Endothelial cell of umbilical vein (primary cell): ENCODE data around the gene CD226. TPM values are rescaled to one million over a fixed set of nuclear protein-coding genes. Genes with fewer than 3 reads are reported as not detected.

Experiments used
- BruUV-seq: library from RNA; stranded (reverse); fragments of 400-500 nt; replicated peaks from 2 replicates; lab custom pipeline; 2021; lab: Mats Ljungman, UMichigan
- CTCF ChIA-PET: fragments of 300-600, 350-600 bp; sonication (Branson Sonifier 250); formaldehyde crosslinking; loops from one replicate; lab custom pipeline; 2021; ENCODE audit warnings: antibody characterized with exemption, inconsistent platforms; lab: Charles Lee
- POLR2A ChIA-PET: fragments of 300-600, 350-600 bp; sonication (Branson Sonifier 250); formaldehyde crosslinking; loops from one replicate; lab custom pipeline; 2021; ENCODE audit warnings: antibody characterized with exemption, inconsistent platforms; lab: Charles Lee
- DNase-seq: peaks from one replicate; pipeline ENCODE4 v3.0.0-alpha.2; 2011; ENCODE audit warnings: low read depth, low spot score
- FAIRE-seq: peaks from 2 replicates; lab custom pipeline; 2011; peaks lifted over from hg19 to GRCh38; lab: Jason Lieb, UNC
- H2AFZ ChIP-seq: 2 replicates; pipeline ENCODE4 v1.6.0; 2012; ENCODE audit warnings: low read depth, low read length, control low read depth, inconsistent platforms
- H3K27ac ChIP-seq: 2 replicates; pipeline ENCODE4 v1.5.1; 2011; ENCODE audit warnings: low read depth, mild to moderate bottlenecking, control low read depth, low read length, moderate library complexity; ENCODE audit not compliant: insufficient read depth
- H3K27me3 ChIP-seq, 2 experiments: 2 replicates each; pipeline versions ENCODE4 v1.6.0 to v1.6.1; 2011; ENCODE audit warnings: low read length in 2 of 2, mixed read lengths in 1 of 2; ENCODE audit not compliant: control insufficient read depth in 2 of 2, insufficient read depth in 2 of 2
- H3K36me3 ChIP-seq, 2 experiments: 2 replicates in 1 of 2; 3 replicates in 1 of 2; pipeline ENCODE4 v1.5.1; 2011; ENCODE audit warnings: low read length in 2 of 2, mild to moderate bottlenecking in 1 of 2, moderate library complexity in 1 of 2; ENCODE audit not compliant: control insufficient read depth in 2 of 2, insufficient read depth in 2 of 2; ENCODE audit errors: extremely low read depth in 1 of 2
- H3K4me1 ChIP-seq: 3 replicates; pipeline ENCODE4 v1.5.1; 2011; ENCODE audit warnings: mild to moderate bottlenecking, low read length; ENCODE audit not compliant: control insufficient read depth, insufficient read depth; ENCODE audit errors: extremely low read depth
- H3K4me2 ChIP-seq: 2 replicates; pipeline ENCODE4 v1.6.1; 2011; ENCODE audit warnings: low read length, control low read depth, mixed read lengths; ENCODE audit not compliant: insufficient read depth
- H3K4me3 ChIP-seq, 3 experiments: fragments of 200-600 bp in 1 of 3; sonication (generic), shearing (Covaris generic) in 1 of 3; replicated peaks in 1 of 3; 2 replicates each; pipeline ENCODE4 v1.5.1; 2011 to 2016; ENCODE audit warnings: control low read depth in 3 of 3, low read length in 3 of 3, mild to moderate bottlenecking in 2 of 3, inconsistent platforms in 1 of 3, low read depth in 1 of 3, moderate library complexity in 1 of 3; ENCODE audit not compliant: insufficient read depth in 1 of 3
- H3K79me2 ChIP-seq: 2 replicates; pipeline ENCODE4 v1.6.0; 2012; ENCODE audit warnings: low read length, inconsistent platforms; ENCODE audit not compliant: control insufficient read depth, insufficient read depth
- H3K9ac ChIP-seq: replicated peaks from 2 replicates; pipeline ENCODE3; 2011; ENCODE audit warnings: low read length, control low read depth; ENCODE audit not compliant: insufficient read depth; ENCODE audit errors: extremely low read depth
- H3K9me1 ChIP-seq: replicated peaks from 3 replicates; pipeline ENCODE4 v1.6.0; 2011; ENCODE audit warnings: mild to moderate bottlenecking, low read length; ENCODE audit not compliant: control insufficient read depth, insufficient read depth; ENCODE audit errors: extremely low read depth
- H3K9me3 ChIP-seq: replicated peaks from 2 replicates; pipeline ENCODE4 v1.5.1; 2012; ENCODE audit warnings: low read length, inconsistent platforms; ENCODE audit not compliant: control insufficient read depth, insufficient read depth
- H4K20me1 ChIP-seq: replicated peaks from 2 replicates; pipeline ENCODE3; 2011; ENCODE audit warnings: mild to moderate bottlenecking, low read length; ENCODE audit not compliant: control insufficient read depth, insufficient read depth; ENCODE audit errors: extremely low read depth
- CTCF ChIP-seq, 2 donors: IDR thresholded peaks; 1 replicate in 1 of 2; 2 replicates in 1 of 2; pipeline ENCODE4 v1.5.1; 2011; ENCODE audit warnings: low read length in 2 of 2, mild to moderate bottlenecking in 2 of 2, moderate library complexity in 2 of 2, control low read depth in 1 of 2, inconsistent platforms in 1 of 2, low read depth in 1 of 2; ENCODE audit not compliant: insufficient read depth in 1 of 2; ENCODE audit errors: extremely low read depth in 1 of 2
- EZH2 ChIP-seq: IDR thresholded peaks from 2 replicates; pipeline ENCODE4 v1.6.1; 2012; ENCODE audit warnings: borderline replicate concordance, low read depth, mild to moderate bottlenecking, moderate library complexity, low read length, inconsistent platforms; ENCODE audit not compliant: severe bottlenecking
- FOS ChIP-seq: IDR thresholded peaks from 2 replicates; pipeline ENCODE4 v1.6.1; 2011; ENCODE audit warnings: mild to moderate bottlenecking, low read length, moderate library complexity, borderline replicate concordance; ENCODE audit not compliant: insufficient read depth
- GATA2 ChIP-seq: IDR thresholded peaks from 2 replicates; pipeline ENCODE4 v1.7.0; 2011; ENCODE audit warnings: low read depth, mild to moderate bottlenecking, moderate library complexity, mixed read lengths, low read length; ENCODE audit not compliant: insufficient read length, insufficient read depth
- JUN ChIP-seq: IDR thresholded peaks from 2 replicates; pipeline ENCODE4 v1.6.1; 2011; ENCODE audit warnings: borderline replicate concordance, low read depth; ENCODE audit not compliant: insufficient read length, insufficient read depth
- MAX ChIP-seq: IDR thresholded peaks from 2 replicates; pipeline ENCODE4 v1.6.1; 2011; ENCODE audit not compliant: insufficient read depth, insufficient read length
- MYC ChIP-seq: IDR thresholded peaks from one replicate; pipeline ENCODE4 v1.6.1; 2011; ENCODE audit warnings: mild to moderate bottlenecking, low read depth, low read length
- POLR2A ChIP-seq: IDR thresholded peaks from 2 replicates; pipeline ENCODE4 v1.6.1; 2012; ENCODE audit warnings: low read depth, mild to moderate bottlenecking, control low read depth, low read length
- POLR2AphosphoS5 ChIP-seq: IDR thresholded peaks from 2 replicates; pipeline ENCODE4 v1.6.1; 2012; ENCODE audit warnings: low read depth, mild to moderate bottlenecking, control low read depth, low read length, moderate library complexity; ENCODE audit not compliant: insufficient read depth
- dilution Hi-C: fragments of 300-500 bp; cut with MboI; formaldehyde crosslinking; loops from one replicate; pipeline ENCODE4 v1.15.0; 2019; ENCODE audit warnings: low sequenced_read_pairs; ENCODE audit not compliant: extremely low pct_ligation_motif_present
- intact Hi-C: fragments of 100-400 bp; cut with micrococcal nuclease; formaldehyde crosslinking; loops from one replicate; pipeline ENCODE4 v1.10.0; 2022
- polyA plus RNA-seq, 4 experiments: library from polyadenylated mRNA; depleted of rRNA in 3 of 4; stranded (reverse) in 3 of 4; unstranded in 1 of 4; fragments of >200 nt; gene quantifications; 2 replicates each; pipeline versions ENCODE4 v1.2.1 to v1.2.3, GENCODE V29; 2011 to 2012; ENCODE audit warnings: missing spikeins in 1 of 4
- total RNA-seq: library from RNA; stranded (reverse); gene quantifications from 2 replicates; pipeline ENCODE4 v1.2.3, GENCODE V29; 2021

CD226 gene
- total and polyA plus RNA-seq, 2 donors (not counting 3 experiments of a cell fraction or from before 2014, with no cell fraction given) = 0.20 TPM; not detected in 1

GRCh38 chr18:69895066-69896047 is 52.3 kb downstream of the CD226 start:
- BruUV-seq = no TSS peak
- Histone ChIP-seq H3K27ac (no peak overlapping the region), H3K4me2 (no peak overlapping the region), H3K36me3 (no peaks in the 10 kb centered on the region), H4K20me1 (no peaks in the 10 kb centered on the region), H3K9me1 (no peaks in the 10 kb centered on the region), H2AFZ (no peak overlapping the region), H3K4me3 (no peak overlapping the region), H3K4me1 (no peaks in the 10 kb centered on the region), H3K27me3 (no peaks in the 10 kb centered on the region), H3K9ac (no peak overlapping the region), H3K9me3 (no peaks in the 10 kb centered on the region), H3K79me2 (no peaks in the 10 kb centered on the region)
- TF ChIP-seq CTCF (IDR thresholded peaks at IDR 0.05; ENCODE audit: extremely low read depth in 1 of 2, insufficient read depth in 1 of 2, low read depth in 1 of 2, low read length in 2 of 2) (no peak), MYC (no peak), GATA2 (no peak), EZH2 (no peak), POLR2AphosphoS5 (no peak), MAX (no peak), JUN (no peak), FOS (no peak), POLR2A (no peak)
- dilution Hi-C loops = no loop called here
- FAIRE-seq (no peak), DNase-seq (no peak)
- intact Hi-C loops = no loop called here
- ChIA-PET CTCF (no interaction called here), POLR2A (no interaction called here)
